SH-SY5Y (cell line): ENCODE measurements around the gene PEAR1.

Source experiments
- GATA2 ChIP-seq: IDR thresholded peaks from 2 replicates; pipeline ENCODE4 v1.6.1; 2011; ENCODE audit warnings: mild to moderate bottlenecking, low read depth, low read length
- GATA3 ChIP-seq: IDR thresholded peaks from 2 replicates; pipeline ENCODE4 v1.6.1; 2011; ENCODE audit warnings: low read depth, mild to moderate bottlenecking, low read length, moderate library complexity

GRCh38 chr1:156899956-156900718, 6.6 kb downstream of the PEAR1 start:
- no peak for TF ChIP-seq GATA3
- no peak for TF ChIP-seq GATA2
